SK-N-SH (cell line): Measurements from ENCODE around the gene CACNA1E. TPM values are rescaled to one million over a fixed set of nuclear protein-coding genes. Genes with fewer than 3 reads are reported as not detected.

Source experiments
- CTCF ChIA-PET: fragments of 300-600, 350-600 bp; formaldehyde crosslinking; extraction: SDS; loops from one replicate; lab custom pipeline; 2021; lab: Yijun Ruan, JAX
- POLR2A ChIA-PET: fragments of 350-600 bp; sonication (Branson Sonifier 250); formaldehyde crosslinking; extraction: SDS; loops from one replicate; lab custom pipeline; 2020; ENCODE audit warnings: antibody characterized with exemption, inconsistent platforms; lab: Yijun Ruan, JAX
- DNase-seq: peaks from one replicate; pipeline ENCODE4 v3.0.0; 2012
- H2AFZ ChIP-seq: fragments of 200-600 bp; sonication (generic); 2 replicates; pipeline ENCODE4 v1.8.1; 2016; ENCODE audit warnings: antibody characterized with exemption, mild to moderate bottlenecking, low read depth
- H3F3A ChIP-seq: fragments of 200-600 bp; sonication (generic); replicated peaks from 2 replicates; pipeline ENCODE3; 2016; ENCODE audit warnings: antibody characterized with exemption, mild to moderate bottlenecking; ENCODE audit not compliant: insufficient read depth
- H3K27ac ChIP-seq, 2 experiments: fragments of 200-500 bp in 1 of 2; fragments of 200-600 bp in 1 of 2; sonication (Bioruptor generic) in 1 of 2; sonication (generic), shearing (Covaris generic) in 1 of 2; 2 replicates each; pipeline versions ENCODE4 v1.5.1 to v1.6.1; 2014 to 2016; ENCODE audit warnings: low read depth in 2 of 2, inconsistent platforms in 1 of 2, low read length in 1 of 2, mild to moderate bottlenecking in 1 of 2, mixed read lengths in 1 of 2
- H3K27me3 ChIP-seq: fragments of 200-600 bp; sonication (generic), shearing (Covaris generic); 2 replicates; pipeline ENCODE4 v1.6.1; 2016; ENCODE audit warnings: mixed run types; ENCODE audit not compliant: insufficient read depth
- H3K36me3 ChIP-seq, 2 experiments: fragments of 200-500 bp in 1 of 2; fragments of 200-600 bp in 1 of 2; sonication (Bioruptor generic) in 1 of 2; sonication (generic) in 1 of 2; replicated peaks in 1 of 2; 2 replicates each; pipeline versions ENCODE3 to v1.5.1; 2014 to 2016; ENCODE audit warnings: low read length in 1 of 2, mild to moderate bottlenecking in 1 of 2; ENCODE audit not compliant: insufficient read depth in 2 of 2, control insufficient read depth in 1 of 2
- H3K4me1 ChIP-seq, 2 experiments: fragments of 200-500 bp in 1 of 2; fragments of 200-600 bp in 1 of 2; sonication (Bioruptor generic) in 1 of 2; sonication (generic), shearing (Covaris generic) in 1 of 2; 2 replicates each; pipeline versions ENCODE4 v1.5.1 to v1.6.1; 2014 to 2016; ENCODE audit warnings: low read depth in 1 of 2, low read length in 1 of 2, mixed run types in 1 of 2; ENCODE audit not compliant: insufficient read depth in 2 of 2, control insufficient read depth in 1 of 2
- H3K4me2 ChIP-seq: fragments of 200-600 bp; sonication (generic), shearing (Covaris generic); 2 replicates; pipeline ENCODE4 v1.6.1; 2017; ENCODE audit warnings: mixed run types
- H3K4me3 ChIP-seq, 2 experiments: fragments of 200-500 bp in 1 of 2; fragments of 200-600 bp in 1 of 2; sonication (Bioruptor generic) in 1 of 2; sonication (generic), shearing (Covaris generic) in 1 of 2; 2 replicates each; pipeline versions ENCODE4 v1.5.1 to v1.8.1; 2014 to 2016; ENCODE audit warnings: low read depth in 2 of 2, inconsistent platforms in 1 of 2, low read length in 1 of 2, mild to moderate bottlenecking in 1 of 2, mixed read lengths in 1 of 2, moderate library complexity in 1 of 2
- H3K79me2 ChIP-seq: fragments of 200-600 bp; sonication (generic); 2 replicates; pipeline ENCODE4 v1.8.1; 2017; ENCODE audit warnings: mild to moderate bottlenecking; ENCODE audit not compliant: insufficient read depth
- H3K9ac ChIP-seq: fragments of 200-600 bp; sonication (generic); 2 replicates; pipeline ENCODE4 v1.6.1; 2017; ENCODE audit warnings: mixed run types
- H3K9me2 ChIP-seq: fragments of 200-600 bp; sonication (generic); 2 replicates; pipeline ENCODE4 v1.6.1; 2017; ENCODE audit warnings: mixed run types
- H3K9me3 ChIP-seq: fragments of 200-600 bp; sonication (generic); 2 replicates; pipeline ENCODE4 v1.6.1; 2017; ENCODE audit warnings: mixed run types, mild to moderate bottlenecking, moderate library complexity
- H4K20me1 ChIP-seq: fragments of 200-600 bp; sonication (generic); 2 replicates; pipeline ENCODE4 v1.6.1; 2017; ENCODE audit warnings: mild to moderate bottlenecking, mixed run types; ENCODE audit not compliant: insufficient read depth
- CTCF ChIP-seq: fragments of 200-600 bp; sonication (generic); IDR thresholded peaks from 2 replicates; pipeline ENCODE4 v1.6.1; 2017; ENCODE audit warnings: antibody characterized with exemption, mild to moderate bottlenecking, moderate library complexity
- ELF1 ChIP-seq: IDR thresholded peaks from 2 replicates; pipeline ENCODE4 v1.4.0; 2012
- EP300 ChIP-seq, 2 experiments: IDR thresholded peaks; 2 replicates each; pipeline versions ENCODE4 v1.4.0 to v1.6.1; 2012; ENCODE audit warnings: borderline replicate concordance in 1 of 2, low read depth in 1 of 2, low read length in 1 of 2
- EZH2phosphoT487 ChIP-seq: fragments of 200-600 bp; sonication (generic); IDR thresholded peaks from 2 replicates; pipeline ENCODE4 v1.6.1; 2017; ENCODE audit warnings: low read depth, mixed run types, mild to moderate bottlenecking, antibody characterized with exemption, moderate library complexity, borderline replicate concordance
- FOSL2 ChIP-seq: IDR thresholded peaks from 2 replicates; pipeline ENCODE4 v1.4.0; 2012; ENCODE audit warnings: low read depth, mild to moderate bottlenecking, moderate library complexity, borderline replicate concordance
- FOXM1 ChIP-seq: IDR thresholded peaks from 2 replicates; pipeline ENCODE4 v1.4.0; 2012; ENCODE audit warnings: low read depth, mild to moderate bottlenecking
- GABPA ChIP-seq: IDR thresholded peaks from 2 replicates; pipeline ENCODE4 v1.4.0; 2012; ENCODE audit warnings: low read depth, mild to moderate bottlenecking
- GATA2 ChIP-seq: sonication (generic); formaldehyde crosslinking; IDR thresholded peaks from 2 replicates; pipeline ENCODE4 v1.5.0; 2020; ENCODE audit warnings: mild to moderate bottlenecking, missing genetic modification reagents
- JUND ChIP-seq: IDR thresholded peaks from 2 replicates; pipeline ENCODE4 v1.4.0; 2012
- MAX ChIP-seq: IDR thresholded peaks from 2 replicates; pipeline ENCODE4 v1.4.0; 2012; ENCODE audit warnings: low read depth
- MEF2A ChIP-seq: IDR thresholded peaks from 2 replicates; pipeline ENCODE4 v1.4.0; 2012; ENCODE audit warnings: low read depth, borderline replicate concordance
- PBX3 ChIP-seq: IDR thresholded peaks from 2 replicates; pipeline ENCODE4; 2012
- POLR2AphosphoS5 ChIP-seq: IDR thresholded peaks from 2 replicates; pipeline ENCODE4 v1.6.1; 2012; ENCODE audit warnings: low read depth, low read length
- RAD21 ChIP-seq: IDR thresholded peaks from 2 replicates; pipeline ENCODE4 v1.6.1; 2012; ENCODE audit warnings: mild to moderate bottlenecking, low read length
- RFX5 ChIP-seq: IDR thresholded peaks from 2 replicates; pipeline ENCODE4 v1.6.1; 2012; ENCODE audit warnings: mild to moderate bottlenecking, improper control_type of control experiment, low read length
- SIN3A ChIP-seq: IDR thresholded peaks from 2 replicates; pipeline ENCODE4 v1.6.1; 2012; ENCODE audit warnings: low read depth, mild to moderate bottlenecking, low read length, moderate library complexity, borderline replicate concordance
- USF2 ChIP-seq: fragments of 150-350 bp; IDR thresholded peaks from 2 replicates; pipeline ENCODE4 v1.6.1; 2017; ENCODE audit warnings: antibody characterized with exemption, low read length, low read depth, borderline replicate concordance
- WGBS: methylation state at CpG from one replicate; pipeline ENCODE4 v1.1.6; 2017; ENCODE audit warnings: low lambda C conversion rate; 5-methylcytosine and 5-hydroxymethylcytosine counted together
- polyA plus RNA-seq, 3 experiments: library from polyadenylated mRNA; depleted of rRNA; stranded (reverse); fragments of >200 nt; gene quantifications; 2 replicates each; pipeline ENCODE4 v1.2.3, GENCODE V29; 2012

Gene CACNA1E
- polyA plus RNA-seq, 1 of the 3 experiments (the other 2 are of a cell fraction) = not detected

GRCh38 chr1:181593042-181593441, 109.7 kb downstream of the CACNA1E start:
- Histone ChIP-seq H3K9me3 (no peaks in the 10 kb centered on the region), H3K36me3 (no peaks in the 10 kb centered on the region), H4K20me1 (no peaks in the 10 kb centered on the region), H3K9me2 (no peaks in the 10 kb centered on the region), H3K27ac (no peak overlapping the region), H3K79me2 (no peaks in the 10 kb centered on the region), H3K4me3 (no peak overlapping the region), H2AFZ (no peak overlapping the region), H3K27me3 (no peaks in the 10 kb centered on the region), H3K4me1 (no peaks in the 10 kb centered on the region), H3F3A (no peaks in the 10 kb centered on the region), H3K9ac (no peak overlapping the region), H3K4me2 (no peak overlapping the region)
- ChIA-PET CTCF (no interaction called here), POLR2A (no interaction called here)
- DNase-seq = no peak
- TF ChIP-seq MAX (no peak), USF2 (no peak), JUND (no peak)
- 14% methylated on average over 4 of the region's 4 CpGs for WGBS

- Histone ChIP-seq H3K79me2 (no peaks in the 10 kb centered on the region), H3K4me2 (no peak overlapping the region), H3K9me3 (no peaks in the 10 kb centered on the region), H3K27ac (no peak overlapping the region), H3K4me1 (no peaks in the 10 kb centered on the region), H3K36me3 (no peaks in the 10 kb centered on the region), H3K9me2 (no peaks in the 10 kb centered on the region), H3K27me3 (no peaks in the 10 kb centered on the region), H4K20me1 (no peaks in the 10 kb centered on the region), H3K4me3 (no peak overlapping the region), H2AFZ (no peak overlapping the region), H3K9ac (no peak overlapping the region), H3F3A (no peaks in the 10 kb centered on the region)
- DNase-seq = no peak
- WGBS = 10% methylated on average over 4 of the region's 5 CpGs
- ChIA-PET CTCF (no interaction called here), POLR2A (no interaction called here)
- TF ChIP-seq CTCF (no peak), EZH2phosphoT487 (no peak), GABPA (no peak), MEF2A (no peak), SIN3A (no peak), FOXM1 (no peak), POLR2AphosphoS5 (no peak), ELF1 (no peak), PBX3 (no peak), RFX5 (no peak), EP300 (IDR thresholded peaks at IDR 0.05; ENCODE audit: borderline replicate concordance in 1 of 2, low read depth in 1 of 2, low read length in 1 of 2) (no peak), RAD21 (no peak), GATA2 (CRISPR knock-in tag) (no peak), FOSL2 (no peak)
Observed at GRCh38 chr1:181594553-181594952, 111.2 kb downstream of the CACNA1E start.
